ENCODE measurements around the gene DMAC1.

DNA sequence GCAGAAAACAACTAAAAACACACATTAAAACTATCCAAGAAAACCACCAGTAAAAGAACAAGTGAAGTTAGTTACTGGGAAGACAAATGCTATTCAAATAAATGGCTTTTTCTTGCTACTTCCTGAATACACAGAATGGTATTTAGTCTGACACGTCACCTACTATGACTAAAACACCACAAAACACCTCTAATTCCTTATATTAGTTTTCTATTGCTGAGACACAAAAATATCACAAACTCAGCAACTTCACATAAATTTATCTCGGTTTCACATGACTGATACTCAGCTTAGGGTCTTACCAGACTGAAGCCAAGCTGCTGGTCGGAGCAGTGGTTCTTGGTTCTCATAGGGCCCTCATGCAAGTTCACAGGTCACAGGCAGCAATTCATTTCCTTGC, 5.4 kb downstream of the DMAC1 start:
- TF ChIP-seq POLR2A (IDR thresholded peaks at IDR 0.05): no peak
- TF ChIP-seq, protein P1, sequence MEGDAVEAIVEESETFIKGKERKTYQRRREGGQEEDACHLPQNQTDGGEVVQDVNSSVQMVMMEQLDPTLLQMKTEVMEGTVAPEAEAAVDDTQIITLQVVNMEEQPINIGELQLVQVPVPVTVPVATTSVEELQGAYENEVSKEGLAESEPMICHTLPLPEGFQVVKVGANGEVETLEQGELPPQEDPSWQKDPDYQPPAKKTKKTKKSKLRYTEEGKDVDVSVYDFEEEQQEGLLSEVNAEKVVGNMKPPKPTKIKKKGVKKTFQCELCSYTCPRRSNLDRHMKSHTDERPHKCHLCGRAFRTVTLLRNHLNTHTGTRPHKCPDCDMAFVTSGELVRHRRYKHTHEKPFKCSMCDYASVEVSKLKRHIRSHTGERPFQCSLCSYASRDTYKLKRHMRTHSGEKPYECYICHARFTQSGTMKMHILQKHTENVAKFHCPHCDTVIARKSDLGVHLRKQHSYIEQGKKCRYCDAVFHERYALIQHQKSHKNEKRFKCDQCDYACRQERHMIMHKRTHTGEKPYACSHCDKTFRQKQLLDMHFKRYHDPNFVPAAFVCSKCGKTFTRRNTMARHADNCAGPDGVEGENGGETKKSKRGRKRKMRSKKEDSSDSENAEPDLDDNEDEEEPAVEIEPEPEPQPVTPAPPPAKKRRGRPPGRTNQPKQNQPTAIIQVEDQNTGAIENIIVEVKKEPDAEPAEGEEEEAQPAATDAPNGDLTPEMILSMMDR (IDR thresholded peaks at IDR 0.05): no peak
